Glomerular visceral epithelial cell (primary cell): ENCODE data around the gene NLRP3.
"Not testable (repeated sequence)": the region's sequence is repeated elsewhere in the genome, so short reads cannot be mapped to it uniquely, and the experiment has no call there.

Source experiments
- DNase-seq: peaks from one replicate; pipeline ENCODE4 v3.0.0-alpha.2; 2016; ENCODE audit errors: extremely low spot score

Gene NLRP3

GRCh38 chr1:247390116-247390791 is 25.7 kb upstream of the NLRP3 start:
- peak; percentile 74 for DNase-seq

- no peak for DNase-seq
Observed at GRCh38 chr1:247390996-247391395, 25.0 kb upstream of the NLRP3 start.

GRCh38 chr1:247392088-247392487 is 23.9 kb upstream of the NLRP3 start:
- DNase-seq, result no peak

- DNase-seq, result not testable (repeated sequence)
Observed at GRCh38 chr1:247395075-247395474, 20.9 kb upstream of the NLRP3 start.

- DNase-seq, result no peak
Observed at GRCh38 chr1:247400685-247401084, 15.3 kb upstream of the NLRP3 start.

GRCh38 chr1:247401310-247402119 is 14.5 kb upstream of the NLRP3 start:
- DNase-seq, result no peak

GRCh38 chr1:247402120-247402675 is 13.8 kb upstream of the NLRP3 start:
- DNase-seq, result no peak

GRCh38 chr1:247406014-247406656 is 9.8 kb upstream of the NLRP3 start:
- no peak for DNase-seq

- DNase-seq, result no peak
Observed at GRCh38 chr1:247407180-247407616, 8.8 kb upstream of the NLRP3 start.

GRCh38 chr1:247408100-247408499 is 7.9 kb upstream of the NLRP3 start:
- DNase-seq, result no peak

- no peak for DNase-seq
Observed at GRCh38 chr1:247409869-247410544, 6.0 kb upstream of the NLRP3 start.

GRCh38 chr1:247411621-247412327 is 4.2 kb upstream of the NLRP3 start:
- DNase-seq, result no peak

GRCh38 chr1:247417831-247418230 is 1.9 kb downstream of the NLRP3 start:
- DNase-seq, result no peak

GRCh38 chr1:247419336-247419735 is 3.4 kb downstream of the NLRP3 start:
- DNase-seq, result no peak

- no peak for DNase-seq
Observed at GRCh38 chr1:247421074-247421473, 5.1 kb downstream of the NLRP3 start.

- DNase-seq, result no peak
Observed at GRCh38 chr1:247429496-247429895, 13.5 kb downstream of the NLRP3 start.

GRCh38 chr1:247430434-247430833 is 14.5 kb downstream of the NLRP3 start:
- DNase-seq, result no peak

- no peak for DNase-seq
Observed at GRCh38 chr1:247431643-247432042, 15.7 kb downstream of the NLRP3 start.

GRCh38 chr1:247434005-247434404 is 18.0 kb downstream of the NLRP3 start:
- no peak for DNase-seq

GRCh38 chr1:247435030-247435758 is 19.2 kb downstream of the NLRP3 start:
- DNase-seq, result no peak

GRCh38 chr1:247435759-247436147 is 19.8 kb downstream of the NLRP3 start:
- DNase-seq, result no peak
